AG04449 (cell line): ENCODE data around the gene ENO3.
A peak's percentile ranks its signal among the peaks of the same experiment; 100 is the strongest.

Experiments
- CTCF ChIA-PET: fragments of 350-600 bp; formaldehyde crosslinking; extraction: SDS; loops from one replicate; lab custom pipeline; 2021; ENCODE audit warnings: antibody characterized with exemption; lab: Yijun Ruan, JAX
- POLR2A ChIA-PET: fragments of 400-600, 350-600 bp; formaldehyde crosslinking; extraction: SDS; loops from one replicate; lab custom pipeline; 2020; ENCODE audit warnings: antibody characterized with exemption, inconsistent platforms; lab: Yijun Ruan, JAX
- DNase-seq: peaks from one replicate; pipeline ENCODE4 v3.0.0-alpha.2; 2010; ENCODE audit warnings: low read depth, low spot score
- H3K4me3 ChIP-seq: 2 replicates; pipeline ENCODE4 v1.5.1; 2011; ENCODE audit warnings: low read depth, mild to moderate bottlenecking, control low read depth, low read length
- TF ChIP-seq, protein P1 (sequence below): IDR thresholded peaks from one replicate; pipeline ENCODE4 v1.5.1; 2011; ENCODE audit warnings: mild to moderate bottlenecking, moderate library complexity, low read length, control low read depth, inconsistent platforms; ENCODE audit not compliant: insufficient read depth; ENCODE audit errors: missing control alignments

ENO3 gene

DNA sequence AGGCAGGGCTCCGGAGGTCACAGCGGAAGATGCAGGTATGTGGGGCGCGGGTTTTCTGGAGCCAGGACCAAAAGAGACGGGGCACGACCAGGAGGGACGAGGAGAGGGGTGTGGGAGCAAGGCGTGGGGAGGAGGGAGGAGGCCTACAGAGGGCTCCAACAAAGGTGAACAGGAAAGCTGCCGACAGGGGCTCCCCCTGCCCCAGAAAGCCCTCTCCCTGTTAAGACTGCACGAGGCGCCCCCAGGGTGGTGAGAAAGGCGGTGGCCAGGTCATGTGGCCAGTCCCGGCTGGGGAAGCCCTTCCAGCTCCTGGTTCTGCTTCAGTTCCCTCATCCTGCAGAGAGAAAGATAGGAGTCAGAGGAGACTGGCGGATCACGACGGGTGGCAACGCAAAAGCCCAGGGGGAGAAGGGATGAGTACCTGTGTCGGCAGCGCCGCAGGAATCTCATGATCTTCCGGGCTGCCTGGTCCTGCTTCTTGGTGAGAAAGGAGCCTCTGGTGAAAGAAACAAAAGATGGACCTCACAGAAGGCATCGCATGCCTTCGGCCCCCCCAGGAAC, 17.6 kb downstream of the ENO3 start:
- ChIA-PET CTCF (interaction anchor here (3.1 to 3.8 kb wide), 3 partner anchors 12 to 60 kb away, joined by 13 to 54 read pairs (median 19); partner anchors contain the start of gene CAMTA2), POLR2A (interaction anchor here (1.2 to 9.7 kb wide), 5 partner anchors 16 to 60 kb away, joined by 6 to 119 read pairs (median 61); partner anchors contain the start of genes ENO3, PFN1, RNF167 and SLC25A11)
- DNase-seq = no peak
- H3K4me3 ChIP-seq = peak overlapping the region; percentile 81
- TF ChIP-seq, protein P1, sequence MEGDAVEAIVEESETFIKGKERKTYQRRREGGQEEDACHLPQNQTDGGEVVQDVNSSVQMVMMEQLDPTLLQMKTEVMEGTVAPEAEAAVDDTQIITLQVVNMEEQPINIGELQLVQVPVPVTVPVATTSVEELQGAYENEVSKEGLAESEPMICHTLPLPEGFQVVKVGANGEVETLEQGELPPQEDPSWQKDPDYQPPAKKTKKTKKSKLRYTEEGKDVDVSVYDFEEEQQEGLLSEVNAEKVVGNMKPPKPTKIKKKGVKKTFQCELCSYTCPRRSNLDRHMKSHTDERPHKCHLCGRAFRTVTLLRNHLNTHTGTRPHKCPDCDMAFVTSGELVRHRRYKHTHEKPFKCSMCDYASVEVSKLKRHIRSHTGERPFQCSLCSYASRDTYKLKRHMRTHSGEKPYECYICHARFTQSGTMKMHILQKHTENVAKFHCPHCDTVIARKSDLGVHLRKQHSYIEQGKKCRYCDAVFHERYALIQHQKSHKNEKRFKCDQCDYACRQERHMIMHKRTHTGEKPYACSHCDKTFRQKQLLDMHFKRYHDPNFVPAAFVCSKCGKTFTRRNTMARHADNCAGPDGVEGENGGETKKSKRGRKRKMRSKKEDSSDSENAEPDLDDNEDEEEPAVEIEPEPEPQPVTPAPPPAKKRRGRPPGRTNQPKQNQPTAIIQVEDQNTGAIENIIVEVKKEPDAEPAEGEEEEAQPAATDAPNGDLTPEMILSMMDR = no peak

DNA sequence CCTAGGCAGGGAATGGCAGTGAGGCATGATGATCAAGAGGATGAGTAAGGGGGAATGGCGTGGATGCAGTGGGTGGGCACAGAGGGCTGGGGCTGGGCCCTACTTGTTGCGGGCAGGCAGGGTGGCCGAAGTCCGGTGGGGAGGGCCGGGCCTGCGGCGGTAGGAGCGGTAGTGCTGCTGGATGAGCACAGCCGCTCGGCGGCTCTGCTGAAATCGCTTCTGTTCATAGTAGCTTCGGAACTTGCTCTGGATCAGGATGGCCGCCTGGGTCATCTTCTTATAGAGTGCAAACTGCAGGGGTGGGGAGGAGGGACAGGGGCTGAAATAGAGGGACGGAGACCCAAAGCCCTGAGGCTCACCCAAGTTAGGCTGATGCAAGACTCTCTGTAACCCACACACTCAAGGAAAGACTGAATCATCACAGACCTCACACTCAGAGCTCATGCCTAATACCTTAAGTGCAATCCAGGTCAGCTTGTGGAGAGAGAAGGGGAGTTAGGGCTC, 18.2 kb downstream of the ENO3 start:
- CTCF ChIA-PET = interaction anchor here (1.3 to 3.8 kb wide), 3 partner anchors 11 to 18 kb away, joined by 3 to 54 read pairs (median 17); partner anchors contain the start of gene CAMTA2
- H3K4me3 ChIP-seq = peak overlapping the region; percentile 81
- TF ChIP-seq, protein P1 = no peak

DNA sequence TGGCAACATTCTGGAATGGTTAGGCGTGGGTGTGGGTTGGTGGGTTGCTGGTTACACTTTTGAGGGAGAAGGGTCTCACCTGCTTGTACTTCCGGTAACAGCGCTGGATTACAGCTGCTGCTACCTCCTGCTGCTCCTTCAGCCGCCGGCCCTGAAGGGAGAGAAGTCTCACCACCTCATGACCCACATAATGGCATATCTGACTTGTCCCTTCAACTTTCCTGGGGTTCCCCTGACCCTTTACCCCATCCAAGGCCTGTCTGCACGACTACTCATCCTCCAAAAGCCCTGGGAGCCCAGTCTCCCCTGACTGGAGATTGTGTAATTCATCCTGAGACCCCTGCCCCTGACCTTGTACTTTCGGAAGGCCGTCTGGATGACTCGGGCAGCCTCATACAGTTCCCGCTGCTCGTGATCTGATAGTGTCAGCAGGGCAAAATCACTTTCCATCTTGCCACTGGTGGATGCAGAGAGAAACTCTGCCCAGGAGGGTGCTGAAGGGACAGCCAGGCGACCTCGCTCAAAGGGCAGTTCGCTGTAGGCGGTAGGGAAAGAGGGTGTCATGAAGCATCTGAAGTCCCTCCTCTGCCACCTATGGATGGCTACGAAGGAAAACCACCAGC, 18.7 kb downstream of the ENO3 start:
- no peak for DNase-seq
- POLR2A ChIA-PET = interaction anchor here (0.7 to 9.7 kb wide), 6 partner anchors 14 to 29 kb away, joined by 3 to 119 read pairs (median 34); partner anchors contain the start of genes CAMTA2, ENO3, PFN1 and RNF167
- TF ChIP-seq, protein P1 = no peak
- CTCF ChIA-PET = interaction anchor here (0.7 to 3.8 kb wide), 5 partner anchors 10 to 49 kb away, joined by 3 to 54 read pairs (median 4); partner anchors contain the start of genes CAMTA2 and RNF167
- peak overlapping the region; percentile 81 for H3K4me3 ChIP-seq

More for the DNA sequence above, 18.2 kb downstream of the ENO3 start:
- DNase-seq = peak; percentile 78
- POLR2A ChIA-PET = interaction anchor here (0.7 to 9.7 kb wide), 5 partner anchors 16 to 29 kb away, joined by 3 to 119 read pairs (median 61); partner anchors contain the start of genes CAMTA2, ENO3, PFN1 and RNF167

DNA sequence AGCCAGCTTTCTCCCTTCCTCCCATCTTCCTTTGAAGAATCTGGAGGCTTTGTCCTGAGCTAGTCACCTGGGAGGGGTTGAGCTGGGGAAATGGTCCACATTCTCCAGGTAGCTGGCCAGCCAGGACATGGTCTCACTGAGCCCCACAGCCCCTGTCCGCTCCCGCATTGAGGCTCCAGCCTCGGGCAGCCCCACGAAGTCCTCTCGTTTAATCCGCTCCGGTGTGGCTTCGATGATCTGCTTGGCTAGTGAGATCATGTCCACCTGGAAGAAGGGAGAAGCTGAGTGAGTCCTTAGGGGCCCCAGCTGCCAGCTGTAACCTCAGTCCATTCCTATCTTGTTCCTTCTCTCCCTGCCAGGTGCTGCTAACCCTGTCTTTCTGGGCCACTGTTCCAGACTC, 19.4 kb downstream of the ENO3 start:
- TF ChIP-seq, protein P1 = no peak
- CTCF ChIA-PET = interaction anchor here (0.7 to 3.8 kb wide), 6 partner anchors 10 to 49 kb away, joined by 3 to 54 read pairs (median 6); partner anchors contain the start of genes CAMTA2 and RNF167
- POLR2A ChIA-PET = interaction anchor here (1.1 to 9.7 kb wide), 5 partner anchors 13 to 30 kb away, joined by 3 to 119 read pairs (median 61); partner anchors contain the start of genes CAMTA2, ENO3, PFN1 and RNF167
- H3K4me3 ChIP-seq = no peak overlapping the region
- DNase-seq = no peak

DNA sequence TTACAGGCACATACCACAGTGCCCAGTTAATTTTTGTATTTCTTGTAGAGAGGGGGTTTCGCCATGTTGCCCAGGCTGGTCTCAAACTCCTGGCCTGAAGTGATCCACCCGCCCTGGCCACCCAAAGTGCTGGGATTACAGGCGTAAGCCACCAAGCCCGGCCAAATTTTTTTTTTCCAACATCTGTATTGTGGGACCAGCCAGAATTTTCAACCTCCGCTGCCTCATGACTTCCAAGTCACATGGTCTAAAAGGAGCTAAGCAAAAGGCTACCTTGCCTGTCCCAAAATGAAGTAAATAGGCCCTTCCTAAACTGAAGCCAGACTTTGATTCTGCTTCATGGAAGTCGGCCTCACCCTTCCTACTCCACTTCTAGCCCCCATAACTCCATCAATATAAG, 20.9 kb downstream of the ENO3 start:
- DNase-seq = no peak
- ChIA-PET CTCF (interaction anchor here (0.7 to 3.8 kb wide), 4 partner anchors 8 to 90 kb away, joined by 3 to 54 read pairs (median 5); partner anchors contain the start of gene CAMTA2), POLR2A (interaction anchor here (2.1 kb wide), 1 partner anchor 32 kb away, joined by 7 read pairs; the partner anchor contains the start of genes RNF167 and SLC25A11)
- H3K4me3 ChIP-seq = no peak overlapping the region
- TF ChIP-seq, protein P1 = no peak
